Measurements from ENCODE around the gene ZNF597. TPM values are rescaled to one million over a fixed set of nuclear protein-coding genes. Genes with fewer than 3 reads are reported as not detected.
A peak's percentile ranks its signal among the peaks of the same experiment; 100 is the strongest.

Gene ZNF597
- total RNA-seq, 1 experiment from 2014 or later = 3.5 TPM

- Histone ChIP-seq H2BK12ac (ENCODE audit: insufficient read length, low read depth, low read length) (no peak overlapping the region), H4K8ac (replicated peaks; ENCODE audit: insufficient read length, low read depth, low read length) (no peak overlapping the region), H3K4ac (ENCODE audit: low read depth, low read length) (no peak overlapping the region), H4K5ac (ENCODE audit: insufficient read length, low read depth, low read length) (no peak overlapping the region), H3K4me2 (ENCODE audit: insufficient read depth, insufficient read length, low read length) (no peak overlapping the region), H3K56ac (ENCODE audit: insufficient read length, low read depth, low read length) (no peak overlapping the region), H3K9ac (ENCODE audit: extremely low read depth, insufficient read length, low read length) (no peak overlapping the region), H3T11ph (ENCODE audit: low read length) (no peak overlapping the region), H2BK120ac (ENCODE audit: low read depth, low read length, poor library complexity, severe bottlenecking) (no peak overlapping the region), H3K4me1 (ENCODE audit: insufficient read depth, low read length) (no peaks in the 10 kb centered on the region; the same call in 1 of the 2 replicates), H3K18ac (ENCODE audit: insufficient read length, low read depth, low read length) (no peak overlapping the region), H2BK15ac (ENCODE audit: low read depth, low read length) (no peak overlapping the region), H3K79me2 (ENCODE audit: insufficient read depth, low read length) (peaks cover 31% of the 10 kb centered on the region; the same call in 1 of the 2 replicates), H4K91ac (ENCODE audit: insufficient read length, low read depth, low read length) (no peak overlapping the region), H3K14ac (ENCODE audit: insufficient read depth, low read length) (no peak overlapping the region), H2BK5ac (ENCODE audit: insufficient read length, low read length) (no peak overlapping the region), H3K23me2 (ENCODE audit: insufficient read length, low read depth, low read length, poor library complexity, severe bottlenecking) (no peaks in the 10 kb centered on the region), H3K27ac (ENCODE audit: insufficient read length, low read depth, low read length) (no peak overlapping the region), H4K20me1 (ENCODE audit: control insufficient read depth, insufficient read depth, insufficient read length) (no peaks in the 10 kb centered on the region), H3K9me3 (ENCODE audit: control insufficient read depth, low read depth, low read length) (no peaks in the 10 kb centered on the region), H3K79me1 (ENCODE audit: insufficient read depth, low read depth, low read length, poor library complexity, severe bottlenecking) (peaks cover 15% of the 10 kb centered on the region), H2BK20ac (ENCODE audit: low read depth, low read length, poor library complexity, severe bottlenecking) (no peak overlapping the region), H2AK5ac (ENCODE audit: insufficient read length, low read length) (no peak overlapping the region), H3K27me3 (ENCODE audit: insufficient read depth, low read length) (no peaks in the 10 kb centered on the region), H2AFZ (ENCODE audit: low read length) (no peak overlapping the region), H3K23ac (ENCODE audit: insufficient read length, low read depth, low read length) (no peak overlapping the region)
- TF ChIP-seq CTCF (conservative IDR thresholded peaks at IDR 0.05) = no peak
- no peaks in the 10 kb centered on the region for H3K9me3 Mint-ChIP-seq
- peak overlapping the region in 1 of 3 experiments; percentile 81; a peak in 1 of 7 replicates for H3K27ac Mint-ChIP-seq
- peaks cover 13 to 24% (median 15%) of the 10 kb centered on the region in 3 experiments; a peak in 5 of 7 replicates for H3K36me3 Mint-ChIP-seq (ENCODE audit: insufficient read depth in 1 of 3, low read depth in 3 of 3)
- no peak overlapping the region for H3K4me3 Mint-ChIP-seq
- no CpG with 5 or more reads among the region's 7 CpGs for WGBS (ENCODE audit: extremely low coverage, insufficient read length, low lambda C conversion rate)
- DNase-seq = no peak
- peaks cover 28 to 35% of the 10 kb centered on the region in 2 experiments for H3K4me1 Mint-ChIP-seq
- no peaks in the 10 kb centered on the region for H3K27me3 Mint-ChIP-seq (ENCODE audit: low read depth)
Observed at GRCh38 chr16:3469736-3470135, 26.4 kb upstream of the ZNF597 start.

Data from H9 (cell line).